ENCODE results near the gene KCNG4. TPM values are rescaled to one million over a fixed set of nuclear protein-coding genes. Genes with fewer than 3 reads are reported as not detected.

KCNG4 gene
- total and polyA plus RNA-seq, 2 donors (not counting 1 experiment from before 2014, with no cell fraction given), result not detected

DNA sequence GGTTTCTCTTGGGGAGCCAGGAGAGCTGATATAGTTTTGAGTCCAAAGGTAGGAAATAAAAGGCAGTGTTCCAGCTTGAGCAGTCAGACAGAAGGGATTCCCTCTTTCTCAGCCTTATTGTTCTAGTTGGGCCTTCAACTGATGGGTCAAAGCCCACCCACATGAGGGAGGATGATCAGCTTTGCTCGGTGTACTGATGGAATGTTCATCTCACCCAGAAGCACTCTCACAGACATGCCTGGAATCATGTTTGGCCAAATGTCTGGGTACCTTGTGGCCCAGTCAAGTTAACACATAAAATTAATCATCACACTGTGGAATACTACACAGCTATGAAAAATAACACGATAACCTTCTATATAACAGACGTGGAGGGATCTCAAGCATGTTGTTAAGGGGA, 23.1 kb upstream of the KCNG4 start:
- H3K4me3 ChIP-seq (replicated peaks in 1 of 4; ENCODE audit: control extremely low read depth in 1 of 4, insufficient read depth in 1 of 4, low read depth in 3 of 4, low read length in 4 of 4), result no peak overlapping the region
- no peaks in the 10 kb centered on the region for H4K20me1 ChIP-seq (ENCODE audit: control insufficient read depth, extremely low read depth, insufficient read depth, low read length)
- no peak for DNase-seq (ENCODE audit: low read depth in 2 of 2)
- H3K27ac ChIP-seq (ENCODE audit: insufficient read depth, low read length), result no peak overlapping the region
- no peaks in the 10 kb centered on the region for H3K4me1 ChIP-seq (ENCODE audit: control insufficient read depth, extremely low read depth, insufficient read depth, low read length)
- TF ChIP-seq CTCF (conservative IDR thresholded peaks at IDR 0.05 in 1 of 2, IDR thresholded peaks at IDR 0.05 in 1 of 2; ENCODE audit: low read depth in 1 of 2, low read length in 2 of 2) (no peak), EZH2 (IDR thresholded peaks at IDR 0.05; ENCODE audit: low read length, missing control alignments) (no peak)
- no peaks in the 10 kb centered on the region for H3K36me3 ChIP-seq (ENCODE audit: control insufficient read depth, insufficient read depth, low read length)
- H3K27me3 ChIP-seq (ENCODE audit: control insufficient read depth, insufficient read depth, low read length), result peaks cover 3% of the 10 kb centered on the region
- H3K9ac ChIP-seq (ENCODE audit: insufficient read depth, low read length), result no peak overlapping the region
- no peaks in the 10 kb centered on the region for H3K79me2 ChIP-seq (ENCODE audit: control insufficient read depth, insufficient read depth, low read length)
- no peaks in the 10 kb centered on the region for H3K9me3 ChIP-seq (ENCODE audit: control insufficient read depth, insufficient read depth, low read depth, low read length)
- no peak overlapping the region for H3K4me2 ChIP-seq (ENCODE audit: extremely low read depth, insufficient read depth, low read length)
- H2AFZ ChIP-seq (ENCODE audit: low read length), result no peak overlapping the region

- H3K4me3 ChIP-seq (replicated peaks in 1 of 4; ENCODE audit: control extremely low read depth in 1 of 4, insufficient read depth in 1 of 4, low read depth in 3 of 4, low read length in 4 of 4), result no peak overlapping the region
These were observed 22.2 kb upstream of the KCNG4 start for GRCh38 chr16:84262031-84262430.

DNA sequence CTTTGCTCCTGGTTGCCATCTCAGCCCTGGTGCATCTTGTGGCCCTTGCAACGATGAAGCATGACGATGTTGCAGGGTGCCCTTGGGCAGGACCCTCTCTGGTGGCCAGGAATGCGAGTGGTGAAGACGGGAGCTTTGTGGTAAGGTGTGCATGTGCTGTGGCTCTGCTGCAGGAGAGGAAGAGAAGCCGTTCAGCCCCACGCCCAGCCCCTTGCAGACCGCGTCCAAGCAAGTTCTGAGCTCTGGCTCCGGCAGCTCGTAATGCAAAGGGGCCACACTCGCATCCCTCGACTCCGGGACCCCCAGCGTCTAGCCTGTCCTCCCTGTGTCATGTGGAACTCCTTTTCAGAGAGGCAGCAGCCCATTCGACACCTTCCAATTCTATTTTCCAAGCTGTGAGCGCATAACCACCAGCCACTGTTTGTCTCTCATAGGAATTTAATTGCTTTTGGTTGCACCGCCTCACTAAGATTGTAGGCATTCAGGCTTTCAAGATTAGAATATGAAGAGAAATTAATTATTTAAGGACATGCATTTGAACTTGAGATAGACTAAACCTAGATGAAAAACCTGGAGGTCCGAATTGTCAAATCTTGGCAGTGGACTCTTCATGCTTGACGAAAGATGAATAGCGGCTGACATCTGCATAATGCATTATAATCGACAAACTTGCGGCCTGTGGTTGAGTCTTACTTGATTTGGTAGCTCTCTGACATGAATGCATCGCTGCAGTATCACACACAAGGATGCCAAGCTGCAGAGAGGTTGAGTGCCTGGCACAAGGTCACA, 21.1 kb upstream of the KCNG4 start:
- no peaks in the 10 kb centered on the region for H3K36me3 ChIP-seq (ENCODE audit: control insufficient read depth, insufficient read depth, low read length)
- no peaks in the 10 kb centered on the region for H3K27me3 ChIP-seq (ENCODE audit: control insufficient read depth, insufficient read depth, low read length)
- no peak for DNase-seq (ENCODE audit: low read depth in 2 of 2)
- H4K20me1 ChIP-seq (ENCODE audit: control insufficient read depth, extremely low read depth, insufficient read depth, low read length), result no peaks in the 10 kb centered on the region
- TF ChIP-seq CTCF (conservative IDR thresholded peaks at IDR 0.05 in 1 of 2, IDR thresholded peaks at IDR 0.05 in 1 of 2; ENCODE audit: low read depth in 1 of 2, low read length in 2 of 2) (no peak), EZH2 (IDR thresholded peaks at IDR 0.05; ENCODE audit: low read length, missing control alignments) (no peak)
- no peak overlapping the region for H3K27ac ChIP-seq (ENCODE audit: insufficient read depth, low read length)
- H3K4me1 ChIP-seq (ENCODE audit: control insufficient read depth, extremely low read depth, insufficient read depth, low read length), result no peaks in the 10 kb centered on the region
- no peaks in the 10 kb centered on the region for H3K9me3 ChIP-seq (ENCODE audit: control insufficient read depth, insufficient read depth, low read depth, low read length)
- no peaks in the 10 kb centered on the region for H3K79me2 ChIP-seq (ENCODE audit: control insufficient read depth, insufficient read depth, low read length)
- no peak overlapping the region for H2AFZ ChIP-seq (ENCODE audit: low read length)
- H3K4me3 ChIP-seq (replicated peaks in 1 of 4; ENCODE audit: control extremely low read depth in 1 of 4, insufficient read depth in 1 of 4, low read depth in 3 of 4, low read length in 4 of 4), result no peak overlapping the region
- H3K4me2 ChIP-seq (ENCODE audit: extremely low read depth, insufficient read depth, low read length), result no peak overlapping the region
- no peak overlapping the region for H3K9ac ChIP-seq (ENCODE audit: insufficient read depth, low read length)

More at GRCh38 chr16:84262031-84262430, 22.2 kb upstream of the KCNG4 start:
- no peaks in the 10 kb centered on the region for H3K79me2 ChIP-seq (ENCODE audit: control insufficient read depth, insufficient read depth, low read length)
- TF ChIP-seq CTCF (conservative IDR thresholded peaks at IDR 0.05 in 1 of 2, IDR thresholded peaks at IDR 0.05 in 1 of 2; ENCODE audit: low read depth in 1 of 2, low read length in 2 of 2) (no peak), EZH2 (IDR thresholded peaks at IDR 0.05; ENCODE audit: low read length, missing control alignments) (no peak)
- H3K27me3 ChIP-seq (ENCODE audit: control insufficient read depth, insufficient read depth, low read length), result no peaks in the 10 kb centered on the region
- no peaks in the 10 kb centered on the region for H4K20me1 ChIP-seq (ENCODE audit: control insufficient read depth, extremely low read depth, insufficient read depth, low read length)
- no peaks in the 10 kb centered on the region for H3K36me3 ChIP-seq (ENCODE audit: control insufficient read depth, insufficient read depth, low read length)
- no peak overlapping the region for H2AFZ ChIP-seq (ENCODE audit: low read length)
- H3K27ac ChIP-seq (ENCODE audit: insufficient read depth, low read length), result no peak overlapping the region
- H3K4me1 ChIP-seq (ENCODE audit: control insufficient read depth, extremely low read depth, insufficient read depth, low read length), result no peaks in the 10 kb centered on the region
- no peak overlapping the region for H3K9ac ChIP-seq (ENCODE audit: insufficient read depth, low read length)
- H3K9me3 ChIP-seq (ENCODE audit: control insufficient read depth, insufficient read depth, low read depth, low read length), result no peaks in the 10 kb centered on the region
- no peak for DNase-seq (ENCODE audit: low read depth in 2 of 2)
- H3K4me2 ChIP-seq (ENCODE audit: extremely low read depth, insufficient read depth, low read length), result no peak overlapping the region

Measured in fibroblast of lung (primary cell).